Kidney (tissue), 14 donors: Measurements from ENCODE around the gene PRKCE. TPM values are rescaled to one million over a fixed set of nuclear protein-coding genes. Genes with fewer than 3 reads are reported as not detected.

ENCODE experiments used
- DNase-seq, 5 donors: peaks; one replicate each; pipeline ENCODE4 v3.0.0-alpha.2; 2013 to 2020
- FAIRE-seq: peaks from 2 replicates; lab custom pipeline; 2012; peaks lifted over from hg19 to GRCh38; lab: Jason Lieb, UNC
- H3K27ac ChIP-seq, 2 donors: one replicate each; pipeline ENCODE4 v1.7.0; 2013; ENCODE audit warnings: low read depth in 2 of 2, low read length in 2 of 2, inconsistent platforms in 1 of 2
- H3K27me3 ChIP-seq: one replicate; pipeline ENCODE4 v1.7.1; 2013; ENCODE audit warnings: low read length, inconsistent platforms; ENCODE audit not compliant: control insufficient read depth, insufficient read depth
- H3K36me3 ChIP-seq, 3 donors: one replicate each; pipeline versions ENCODE4 v1.7.0 to v1.7.1; 2013; ENCODE audit warnings: low read length in 3 of 3, control low read depth in 1 of 3, inconsistent platforms in 1 of 3; ENCODE audit not compliant: insufficient read depth in 3 of 3, control insufficient read depth in 2 of 3
- H3K4me1 ChIP-seq, 3 donors: one replicate each; pipeline versions ENCODE4 v1.7.0 to v1.7.1; 2013; ENCODE audit warnings: low read length in 3 of 3, inconsistent platforms in 1 of 3, low read depth in 1 of 3; ENCODE audit not compliant: control insufficient read depth in 2 of 3, insufficient read depth in 2 of 3
- H3K4me3 ChIP-seq, 3 donors: one replicate each; pipeline versions ENCODE4 v1.7.0 to v1.8.1; 2013; ENCODE audit warnings: low read length in 3 of 3, control low read depth in 1 of 3, inconsistent platforms in 1 of 3
- H3K9ac ChIP-seq, 3 donors: one replicate each; pipeline versions ENCODE4 v1.7.0 to v1.7.1; 2013; ENCODE audit warnings: low read length in 3 of 3, control low read depth in 1 of 3, inconsistent platforms in 1 of 3
- H3K9me3 ChIP-seq, 3 donors: one replicate each; pipeline versions ENCODE4 v1.7.0 to v1.7.1; 2013; ENCODE audit warnings: low read length in 3 of 3, control low read depth in 1 of 3, inconsistent platforms in 1 of 3; ENCODE audit not compliant: control insufficient read depth in 2 of 3, insufficient read depth in 1 of 3
- CTCF ChIP-seq: IDR thresholded peaks from 3 replicates; pipeline ENCODE4 v1.5.1; 2012; ENCODE audit warnings: mild to moderate bottlenecking, moderate library complexity, borderline replicate concordance; ENCODE audit not compliant: insufficient read depth; ENCODE audit errors: extremely low read depth
- intact Hi-C: fragments of 100-400 bp; cut with DNase I; formaldehyde crosslinking; loops from one replicate; pipeline ENCODE4 v1.11.1; 2022
- polyA plus RNA-seq: library from polyadenylated mRNA; stranded (reverse); fragments of 350-450 nt; fragmentation: Illumina TruSeq; extraction: RNeasy Lipid Tissue Mini Kit (QIAGEN cat#74804); gene quantifications from one replicate; pipeline ENCODE4 v1.2.3, GENCODE V29; 2014; ENCODE audit warnings: low read depth, low replicate concordance; ENCODE audit not compliant: insufficient read depth
- total RNA-seq: library from RNA; stranded (reverse); fragmentation: NEBNext Ultra II Directional; extraction: Animal tissue kit (Norgen Biotek cat#: 25700); gene quantifications from one replicate; pipeline ENCODE4 v1.2.1, GENCODE V29; 2021
- donor health status: control.
- donor health status: control.
- donor health status: control.
- donor health status: control.
- donor health status: control.
- donor health status: DM: yes; HTN: yes; CAD: no.
- donor health status: Normal renal cell carcinoma (clear cell type).

PRKCE gene
- total and polyA plus RNA-seq, 2 donors from 2014 or later = 11.1 to 27.3 TPM

- no peak for TF ChIP-seq CTCF
- Histone ChIP-seq H3K9me3 (peaks cover 0 to 6% (median 0%) of the 10 kb centered on the region in 3 donors), H3K27ac (no peak overlapping the region), H3K9ac (no peak overlapping the region), H3K4me3 (no peak overlapping the region), H3K36me3 (no peaks in the 10 kb centered on the region), H3K4me1 (no peaks in the 10 kb centered on the region), H3K27me3 (no peaks in the 10 kb centered on the region)
- DNase-seq = no peak
- no peak for FAIRE-seq
- intact Hi-C loops = no loop called here
Observed at GRCh38 chr2:45750484-45750883, 99.0 kb downstream of the PRKCE start.

- Histone ChIP-seq H3K9me3 (no peaks in the 10 kb centered on the region), H3K9ac (no peak overlapping the region), H3K4me1 (no peaks in the 10 kb centered on the region), H3K27ac (no peak overlapping the region), H3K27me3 (no peaks in the 10 kb centered on the region), H3K36me3 (no peaks in the 10 kb centered on the region), H3K4me3 (no peak overlapping the region)
- intact Hi-C loops = no loop called here
- no peak for TF ChIP-seq CTCF
- DNase-seq (no peak), FAIRE-seq (no peak)
Observed at GRCh38 chr2:45753381-45753780, 101.9 kb downstream of the PRKCE start.

GRCh38 chr2:45754131-45755010, 102.9 kb downstream of the PRKCE start:
- intact Hi-C loops = no loop called here
- no peak for FAIRE-seq
- no peak for DNase-seq
- Histone ChIP-seq H3K4me1 (no peaks in the 10 kb centered on the region), H3K4me3 (no peak overlapping the region), H3K36me3 (no peaks in the 10 kb centered on the region), H3K9ac (no peak overlapping the region), H3K27me3 (no peaks in the 10 kb centered on the region), H3K27ac (no peak overlapping the region), H3K9me3 (no peaks in the 10 kb centered on the region)
- no peak for TF ChIP-seq CTCF
